22Rv1 (cell line): Measurements from ENCODE around the gene ZBTB20.

Source experiments
- ZFX ChIP-seq: fragments of 450-650 bp; IDR thresholded peaks from 2 replicates; pipeline ENCODE4 v1.6.1; 2017; ENCODE audit warnings: antibody characterized with exemption, borderline replicate concordance
- TF ChIP-seq, protein P1 (sequence below): fragments of 450-650 bp; IDR thresholded peaks from 2 replicates; pipeline ENCODE4 v1.5.1; 2017; ENCODE audit warnings: mild to moderate bottlenecking

DNA sequence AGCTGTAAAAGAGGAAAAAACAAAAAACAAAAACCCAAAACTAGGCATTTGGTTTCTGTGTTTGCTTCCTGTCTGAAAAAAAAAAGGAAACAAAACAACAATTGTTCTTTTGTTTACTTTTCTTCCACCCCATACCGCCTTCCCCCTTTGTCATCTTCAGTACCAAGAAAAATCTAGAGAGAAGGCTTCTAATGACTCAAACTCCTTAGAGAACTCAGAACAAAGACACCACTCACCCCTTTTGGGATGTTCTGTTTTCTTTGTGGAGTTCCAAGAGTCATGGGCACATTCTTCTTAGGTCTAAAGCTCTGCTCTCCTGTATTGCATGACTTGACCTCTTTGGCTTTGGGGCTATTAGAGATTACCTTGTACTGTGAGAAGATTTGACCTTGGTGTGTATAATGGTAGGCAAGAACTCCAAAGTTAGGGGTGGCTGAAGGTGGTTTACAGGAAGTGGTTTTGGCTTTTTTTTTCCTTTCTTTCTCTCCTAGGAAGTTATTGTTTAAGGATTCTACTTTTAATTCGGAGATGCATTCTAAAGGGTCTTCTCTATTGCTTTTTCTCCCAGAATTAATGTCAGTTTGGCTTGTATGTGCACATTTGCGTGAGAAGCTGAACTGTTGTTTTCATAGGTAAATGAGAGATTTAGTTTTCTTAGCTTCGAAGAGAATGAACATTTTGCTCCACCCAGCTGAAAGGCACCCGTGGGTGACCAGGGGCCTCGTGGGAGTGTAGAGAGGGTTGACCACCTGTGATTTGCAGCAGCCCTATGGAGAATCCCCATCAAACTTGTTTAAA lies 39.5 kb upstream of the ZBTB20 start:
- TF ChIP-seq, protein P1, sequence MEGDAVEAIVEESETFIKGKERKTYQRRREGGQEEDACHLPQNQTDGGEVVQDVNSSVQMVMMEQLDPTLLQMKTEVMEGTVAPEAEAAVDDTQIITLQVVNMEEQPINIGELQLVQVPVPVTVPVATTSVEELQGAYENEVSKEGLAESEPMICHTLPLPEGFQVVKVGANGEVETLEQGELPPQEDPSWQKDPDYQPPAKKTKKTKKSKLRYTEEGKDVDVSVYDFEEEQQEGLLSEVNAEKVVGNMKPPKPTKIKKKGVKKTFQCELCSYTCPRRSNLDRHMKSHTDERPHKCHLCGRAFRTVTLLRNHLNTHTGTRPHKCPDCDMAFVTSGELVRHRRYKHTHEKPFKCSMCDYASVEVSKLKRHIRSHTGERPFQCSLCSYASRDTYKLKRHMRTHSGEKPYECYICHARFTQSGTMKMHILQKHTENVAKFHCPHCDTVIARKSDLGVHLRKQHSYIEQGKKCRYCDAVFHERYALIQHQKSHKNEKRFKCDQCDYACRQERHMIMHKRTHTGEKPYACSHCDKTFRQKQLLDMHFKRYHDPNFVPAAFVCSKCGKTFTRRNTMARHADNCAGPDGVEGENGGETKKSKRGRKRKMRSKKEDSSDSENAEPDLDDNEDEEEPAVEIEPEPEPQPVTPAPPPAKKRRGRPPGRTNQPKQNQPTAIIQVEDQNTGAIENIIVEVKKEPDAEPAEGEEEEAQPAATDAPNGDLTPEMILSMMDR, result no peak
- no peak for TF ChIP-seq ZFX
